ENCODE measurements around the gene PHRF1. TPM values are rescaled to one million over a fixed set of nuclear protein-coding genes. Genes with fewer than 3 reads are reported as not detected.
A peak's percentile ranks its signal among the peaks of the same experiment; 100 is the strongest.

PHRF1 gene
- total RNA-seq, 1 experiment from 2014 or later = 48.9 TPM

GRCh38 chr11:556662-557256, 19.5 kb upstream of the PHRF1 start:
- no peak for TF ChIP-seq CTCF (conservative IDR thresholded peaks at IDR 0.05)

More at GRCh38 chr11:556662-557256, 19.5 kb upstream of the PHRF1 start:
- Mint-ChIP-seq H3K4me1 (peaks cover 7 to 22% of the 10 kb centered on the region in 2 experiments), H3K4me3 (peak overlapping the region; percentile 54 to 82), H3K36me3 (ENCODE audit: insufficient read depth in 1 of 3, low read depth in 3 of 3) (peaks cover 0 to 2% (median 0%) of the 10 kb centered on the region in 3 experiments; a peak in 5 of 7 replicates), H3K27ac (no peak overlapping the region), H3K9me3 (no peaks in the 10 kb centered on the region; a peak in 2 of 5 replicates), H3K27me3 (ENCODE audit: low read depth) (peaks cover 34% of the 10 kb centered on the region)
- no peaks in the 10 kb centered on the region for H4K20me1 ChIP-seq (ENCODE audit: control insufficient read depth, insufficient read depth, insufficient read length)
- H2AFZ ChIP-seq (ENCODE audit: low read length) = no peak overlapping the region
- H3K9me3 ChIP-seq (ENCODE audit: control insufficient read depth, low read depth, low read length) = no peaks in the 10 kb centered on the region
- H3K27ac ChIP-seq (ENCODE audit: insufficient read length, low read depth, low read length) = no peak overlapping the region
- no peak overlapping the region for H3K18ac ChIP-seq (ENCODE audit: insufficient read length, low read depth, low read length)
- peaks cover 5% of the 10 kb centered on the region; the same call in 1 of the 2 replicates for H3K27me3 ChIP-seq (ENCODE audit: insufficient read depth, low read length)
- H3K4me2 ChIP-seq (ENCODE audit: insufficient read depth, insufficient read length, low read length) = peak overlapping the region; percentile 20
- no peaks in the 10 kb centered on the region for H3K79me2 ChIP-seq (ENCODE audit: insufficient read depth, low read length)
- no peak overlapping the region for H4K5ac ChIP-seq (ENCODE audit: insufficient read length, low read depth, low read length)
- no peak overlapping the region for H3K9ac ChIP-seq (ENCODE audit: extremely low read depth, insufficient read length, low read length)
- H3K23ac ChIP-seq (ENCODE audit: insufficient read length, low read depth, low read length) = no peak overlapping the region
- H2AK5ac ChIP-seq (ENCODE audit: insufficient read length, low read length) = no peak overlapping the region
- no peak overlapping the region for H2BK20ac ChIP-seq (ENCODE audit: low read depth, low read length, poor library complexity, severe bottlenecking)
- H3K23me2 ChIP-seq (ENCODE audit: insufficient read length, low read depth, low read length, poor library complexity, severe bottlenecking) = peaks cover 12% of the 10 kb centered on the region
- H3K79me1 ChIP-seq (ENCODE audit: insufficient read depth, low read depth, low read length, poor library complexity, severe bottlenecking) = no peaks in the 10 kb centered on the region
- H3K4ac ChIP-seq (ENCODE audit: low read depth, low read length) = no peak overlapping the region
- H2BK15ac ChIP-seq (ENCODE audit: low read depth, low read length) = no peak overlapping the region
- H3K14ac ChIP-seq (ENCODE audit: insufficient read depth, low read length) = no peak overlapping the region
- H3K56ac ChIP-seq (ENCODE audit: insufficient read length, low read depth, low read length) = no peak overlapping the region
- no peak overlapping the region for H4K91ac ChIP-seq (ENCODE audit: insufficient read length, low read depth, low read length)
- WGBS (ENCODE audit: extremely low coverage, insufficient read length, low lambda C conversion rate) = no CpG with 5 or more reads among the region's 22 CpGs
- no peaks in the 10 kb centered on the region for H3K4me1 ChIP-seq (ENCODE audit: insufficient read depth, low read length)
- H2BK5ac ChIP-seq (ENCODE audit: insufficient read length, low read length) = no peak overlapping the region
- no peak overlapping the region for H3T11ph ChIP-seq (ENCODE audit: low read length)
- H2BK120ac ChIP-seq (ENCODE audit: low read depth, low read length, poor library complexity, severe bottlenecking) = no peak overlapping the region
- H2BK12ac ChIP-seq (ENCODE audit: insufficient read length, low read depth, low read length) = no peak overlapping the region
- no peak for DNase-seq
- H4K8ac ChIP-seq (replicated peaks; ENCODE audit: insufficient read length, low read depth, low read length) = no peak overlapping the region
